Esophagus (tissue), 2 donors: ENCODE data around the gene HPCAL1. TPM values are rescaled to one million over a fixed set of nuclear protein-coding genes. Genes with fewer than 3 reads are reported as not detected.

Source experiments
- H3K27ac ChIP-seq, 2 donors: one replicate each; pipeline ENCODE4 v1.5.1; 2013; ENCODE audit warnings: low read depth in 2 of 2, mild to moderate bottlenecking in 2 of 2, inconsistent platforms in 1 of 2, low read length in 1 of 2, moderate library complexity in 1 of 2
- H3K27me3 ChIP-seq, 2 donors: one replicate each; pipeline ENCODE4 v1.6.1; 2013; ENCODE audit warnings: low read length in 2 of 2, control low read depth in 1 of 2, mild to moderate bottlenecking in 1 of 2; ENCODE audit not compliant: insufficient read depth in 2 of 2, control insufficient read depth in 1 of 2
- H3K36me3 ChIP-seq, 2 donors: one replicate each; pipeline ENCODE4 v1.6.1; 2013; ENCODE audit warnings: low read length in 1 of 2; ENCODE audit not compliant: control insufficient read depth in 2 of 2, insufficient read depth in 2 of 2
- H3K4me1 ChIP-seq, 2 donors: one replicate each; pipeline ENCODE4 v1.6.1; 2013; ENCODE audit warnings: low read length in 1 of 2; ENCODE audit not compliant: control insufficient read depth in 2 of 2, insufficient read depth in 2 of 2
- H3K4me3 ChIP-seq, 2 donors: one replicate each; pipeline ENCODE4 v1.5.1; 2013; ENCODE audit warnings: low read length in 2 of 2, mild to moderate bottlenecking in 2 of 2, low read depth in 1 of 2, moderate library complexity in 1 of 2
- H3K9me3 ChIP-seq, 2 donors: one replicate each; pipeline ENCODE4 v1.6.1; 2013; ENCODE audit warnings: mild to moderate bottlenecking in 2 of 2, low read depth in 1 of 2, low read length in 1 of 2, moderate library complexity in 1 of 2; ENCODE audit not compliant: control insufficient read depth in 2 of 2, insufficient read depth in 1 of 2
- WGBS, 2 donors: extraction: QIAGEN DNeasy Blood & Tissue Kit; methylation state at CpG; one replicate each; pipeline ENCODE4 v1.1.7; 2013; 5-methylcytosine and 5-hydroxymethylcytosine counted together
- polyA plus RNA-seq, 2 donors: library from polyadenylated mRNA; stranded (reverse); fragments of 200-250 nt; gene quantifications; one replicate each; pipeline ENCODE4 v1.2.3, GENCODE V29; 2013
- donor health status: healthy with polysubstance abuse.
- donor health status: Bipolar disorder and iron deficiency.

Gene HPCAL1
- polyA plus RNA-seq, 2 donors = 6.2 to 13.2 TPM

DNA sequence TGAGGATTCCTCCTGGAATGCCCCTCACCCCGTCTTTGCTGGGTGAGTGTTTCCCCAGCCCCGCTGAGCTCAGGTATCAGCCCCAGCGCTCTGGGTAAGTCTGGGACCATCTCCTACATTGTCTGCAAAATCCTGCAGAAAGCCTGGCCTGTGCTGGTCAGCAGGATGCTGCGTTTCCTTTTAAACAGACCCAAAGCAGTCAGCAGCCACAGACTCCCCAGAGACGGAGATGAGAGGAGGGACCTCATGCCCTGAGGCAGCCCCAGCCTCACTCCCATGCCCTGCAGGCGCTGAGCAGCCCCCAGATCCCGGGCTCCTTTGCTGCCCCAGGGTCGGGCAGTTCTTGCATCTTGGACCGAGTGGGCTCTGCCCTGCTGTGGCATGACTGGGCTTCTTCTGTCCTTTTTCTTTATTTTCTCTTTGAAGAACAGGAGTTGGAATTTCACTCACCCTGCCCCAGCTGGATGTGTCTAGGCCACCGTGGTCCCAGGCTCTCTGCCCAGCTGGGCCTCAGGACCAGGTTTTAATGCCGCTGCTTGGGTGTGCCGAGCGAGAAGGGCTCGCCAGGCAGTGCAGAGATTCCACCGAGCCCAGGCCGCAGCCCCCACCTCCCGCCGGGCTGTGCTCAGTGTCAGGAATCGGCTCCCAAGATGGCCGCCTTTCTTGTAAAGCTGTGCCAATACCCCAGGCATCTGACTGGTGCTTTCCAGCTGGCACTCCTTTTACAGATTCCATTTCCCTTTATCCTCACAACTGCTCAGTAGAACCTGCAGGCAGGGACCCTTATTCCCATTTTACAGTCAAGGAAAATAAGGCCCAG lies 101.8 kb downstream of the HPCAL1 start:
- no peak overlapping the region for H3K4me3 ChIP-seq
- no peaks in the 10 kb centered on the region for H3K27me3 ChIP-seq
- WGBS, 2 donors = 48 to 65% methylated on average over 20 of the region's 20 CpGs
- no peaks in the 10 kb centered on the region for H3K9me3 ChIP-seq
- peaks cover 10 to 38% of the 10 kb centered on the region in 2 donors for H3K4me1 ChIP-seq
- H3K27ac ChIP-seq = peak overlapping the region; percentile 36 to 79
- H3K36me3 ChIP-seq = no peaks in the 10 kb centered on the region

DNA sequence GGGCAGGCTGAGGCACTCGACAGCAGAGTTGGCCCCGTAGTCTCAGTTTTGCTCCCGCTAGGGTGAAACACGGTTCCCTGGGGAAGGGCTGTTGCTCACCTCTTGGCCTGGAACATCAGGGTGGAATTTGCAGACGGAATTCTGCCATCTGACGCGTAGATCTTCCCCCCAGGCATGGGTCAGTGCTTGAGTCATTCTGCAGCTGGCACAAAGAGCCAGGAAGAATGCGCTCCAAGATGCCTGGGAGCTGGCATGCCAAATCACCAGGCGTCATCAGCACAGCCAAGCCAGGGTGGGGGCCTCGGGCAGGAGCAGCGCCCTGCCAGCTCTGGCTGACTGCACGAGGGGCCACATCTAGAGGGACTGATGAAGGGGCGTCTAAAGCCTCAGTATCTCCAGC lies 102.7 kb downstream of the HPCAL1 start:
- Histone ChIP-seq H3K4me3 (no peak overlapping the region), H3K36me3 (no peaks in the 10 kb centered on the region), H3K27ac (peak overlapping the region; percentile 36 to 79), H3K4me1 (peaks cover 10 to 37% of the 10 kb centered on the region in 2 donors), H3K9me3 (no peaks in the 10 kb centered on the region), H3K27me3 (no peaks in the 10 kb centered on the region)
- 40 to 58% methylated on average over 13 of the region's 13 CpGs for WGBS, 2 donors

DNA sequence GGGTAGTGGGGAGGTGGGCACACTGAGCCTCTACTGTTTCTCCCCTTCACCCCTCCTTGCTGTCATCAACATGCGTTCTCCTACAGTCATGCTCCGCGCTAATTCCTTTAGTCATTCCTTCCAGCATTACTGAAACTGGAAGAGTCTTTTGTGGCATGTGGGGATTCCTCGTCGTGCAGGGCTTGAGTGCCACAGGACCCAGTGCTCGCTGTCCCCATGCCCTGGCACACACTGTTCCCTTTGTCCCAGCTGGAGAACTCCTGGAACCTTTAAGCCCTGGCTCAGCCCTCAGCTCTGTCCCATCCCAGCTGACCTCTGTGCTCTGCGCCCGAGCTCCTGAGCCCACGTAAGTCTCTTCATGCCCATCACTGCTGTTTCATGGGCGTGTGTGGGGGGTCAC lies 103.3 kb downstream of the HPCAL1 start:
- Histone ChIP-seq H3K36me3 (no peaks in the 10 kb centered on the region), H3K4me3 (no peak overlapping the region), H3K4me1 (peaks cover 11 to 36% of the 10 kb centered on the region in 2 donors), H3K27me3 (no peaks in the 10 kb centered on the region), H3K9me3 (no peaks in the 10 kb centered on the region), H3K27ac (peak overlapping the region; percentile 30 to 36)
- 66 to 81% methylated on average over 10 of the region's 10 CpGs for WGBS, 2 donors

DNA sequence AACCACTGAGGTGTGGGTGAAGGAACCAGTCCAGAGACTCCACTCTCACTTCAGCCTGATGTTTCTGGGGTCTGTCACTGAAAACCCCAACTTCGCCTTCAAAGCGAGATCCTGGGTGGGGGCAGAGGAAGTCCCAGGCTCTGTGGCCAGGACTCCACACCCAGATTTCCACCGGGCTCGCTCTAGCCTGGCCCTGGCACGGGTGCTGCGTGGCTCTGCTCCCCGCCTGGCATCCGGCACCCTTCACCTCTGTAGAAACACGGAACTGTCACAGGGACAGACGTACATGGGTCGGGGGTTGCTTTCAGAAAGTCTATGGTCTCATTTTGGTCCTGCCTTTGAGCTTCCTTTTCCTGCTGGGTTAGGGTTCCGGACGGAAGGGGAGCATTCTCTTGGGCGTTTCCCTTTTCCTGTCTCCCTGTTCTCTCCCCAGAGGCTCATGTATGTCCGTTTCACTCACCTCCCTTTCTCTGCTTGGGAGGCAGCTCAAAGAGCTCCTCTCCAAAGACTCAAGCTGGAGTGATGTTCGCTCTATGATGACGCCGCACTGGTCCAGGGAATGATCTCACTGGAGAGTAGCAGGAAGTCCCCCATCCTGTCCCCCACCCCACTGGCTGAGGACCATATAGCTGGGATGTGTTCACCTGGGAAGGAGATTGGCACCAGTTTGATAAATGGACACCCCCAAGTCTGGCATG lies 103.9 kb downstream of the HPCAL1 start:
- H3K27ac ChIP-seq = no peak overlapping the region
- peaks cover 12 to 34% of the 10 kb centered on the region in 2 donors for H3K4me1 ChIP-seq
- 78 to 82% methylated on average over 18 of the region's 18 CpGs for WGBS, 2 donors
- no peak overlapping the region for H3K4me3 ChIP-seq
- H3K36me3 ChIP-seq = no peaks in the 10 kb centered on the region
- no peaks in the 10 kb centered on the region for H3K9me3 ChIP-seq
- H3K27me3 ChIP-seq = no peaks in the 10 kb centered on the region

DNA sequence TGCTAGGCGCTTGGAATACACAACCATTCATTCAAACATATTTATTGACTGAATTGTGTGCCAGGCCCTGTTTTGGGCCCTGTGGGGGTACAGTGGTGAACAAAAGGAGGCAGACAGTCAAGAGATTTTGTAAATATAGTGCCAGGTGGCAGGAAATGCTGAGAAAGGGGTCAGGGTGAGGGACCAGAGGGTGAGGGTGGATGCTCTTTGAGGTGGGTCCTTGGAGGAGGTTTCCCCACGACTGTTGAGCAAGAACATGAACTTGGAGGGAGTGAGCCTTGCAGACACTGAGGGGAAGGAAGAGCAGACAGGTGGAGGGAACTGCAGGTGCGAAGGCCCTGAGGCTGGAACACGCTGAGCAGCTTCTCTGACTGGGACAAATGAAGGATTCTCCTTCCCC lies 104.7 kb downstream of the HPCAL1 start:
- H3K36me3 ChIP-seq = no peaks in the 10 kb centered on the region
- peak overlapping the region in 1 of 2 donors; percentile 87 for H3K27ac ChIP-seq
- peaks cover 12 to 33% of the 10 kb centered on the region in 2 donors for H3K4me1 ChIP-seq
- H3K9me3 ChIP-seq = no peaks in the 10 kb centered on the region
- no peaks in the 10 kb centered on the region for H3K27me3 ChIP-seq
- no peak overlapping the region for H3K4me3 ChIP-seq
- 70 to 77% methylated on average over 4 of the region's 4 CpGs for WGBS, 2 donors

DNA sequence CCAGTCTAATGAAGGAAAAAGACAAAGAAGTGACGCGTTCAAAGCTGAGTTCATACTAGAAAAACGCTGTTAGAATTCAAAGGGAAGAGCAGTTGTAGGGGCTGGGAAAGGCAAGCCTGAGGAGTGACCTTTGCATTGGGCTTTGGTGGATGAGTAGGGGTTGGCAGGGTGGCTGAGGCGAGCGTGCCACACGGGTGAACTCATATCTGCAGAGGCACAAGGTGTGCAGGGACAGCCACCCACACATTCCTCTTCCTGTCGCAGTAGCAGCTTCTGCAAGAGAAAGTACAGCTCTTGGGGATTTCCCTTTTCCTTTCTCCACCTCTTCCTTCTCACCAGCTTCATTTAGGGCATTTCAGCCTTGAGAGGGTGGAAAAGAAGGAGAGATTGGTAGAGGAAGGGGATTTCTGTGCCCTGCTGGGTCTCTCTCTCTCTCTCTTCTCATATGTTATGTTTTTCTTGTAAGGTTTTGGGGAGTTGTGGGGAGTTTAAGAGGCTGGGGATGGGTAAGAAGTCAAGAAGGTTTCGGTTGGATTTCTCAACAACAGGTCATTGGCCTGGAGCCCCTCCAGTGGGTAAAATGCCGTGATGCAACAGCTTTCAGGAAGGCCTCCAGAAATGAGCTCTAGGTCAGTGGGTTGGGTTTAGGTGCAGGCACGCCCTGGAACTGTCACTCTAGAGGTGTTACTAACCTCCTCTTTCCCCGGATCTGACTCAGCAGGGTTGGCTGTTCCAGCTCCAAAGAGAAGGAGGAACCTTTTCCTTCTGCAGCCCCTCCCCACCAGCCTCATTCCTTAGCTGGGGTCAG lies 105.3 kb downstream of the HPCAL1 start:
- Histone ChIP-seq H3K4me1 (peaks cover 12 to 33% of the 10 kb centered on the region in 2 donors), H3K4me3 (peak overlapping the region in 1 of 2 donors; percentile 4)
- 33 to 36% methylated on average over 11 of the region's 11 CpGs for WGBS, 2 donors

DNA sequence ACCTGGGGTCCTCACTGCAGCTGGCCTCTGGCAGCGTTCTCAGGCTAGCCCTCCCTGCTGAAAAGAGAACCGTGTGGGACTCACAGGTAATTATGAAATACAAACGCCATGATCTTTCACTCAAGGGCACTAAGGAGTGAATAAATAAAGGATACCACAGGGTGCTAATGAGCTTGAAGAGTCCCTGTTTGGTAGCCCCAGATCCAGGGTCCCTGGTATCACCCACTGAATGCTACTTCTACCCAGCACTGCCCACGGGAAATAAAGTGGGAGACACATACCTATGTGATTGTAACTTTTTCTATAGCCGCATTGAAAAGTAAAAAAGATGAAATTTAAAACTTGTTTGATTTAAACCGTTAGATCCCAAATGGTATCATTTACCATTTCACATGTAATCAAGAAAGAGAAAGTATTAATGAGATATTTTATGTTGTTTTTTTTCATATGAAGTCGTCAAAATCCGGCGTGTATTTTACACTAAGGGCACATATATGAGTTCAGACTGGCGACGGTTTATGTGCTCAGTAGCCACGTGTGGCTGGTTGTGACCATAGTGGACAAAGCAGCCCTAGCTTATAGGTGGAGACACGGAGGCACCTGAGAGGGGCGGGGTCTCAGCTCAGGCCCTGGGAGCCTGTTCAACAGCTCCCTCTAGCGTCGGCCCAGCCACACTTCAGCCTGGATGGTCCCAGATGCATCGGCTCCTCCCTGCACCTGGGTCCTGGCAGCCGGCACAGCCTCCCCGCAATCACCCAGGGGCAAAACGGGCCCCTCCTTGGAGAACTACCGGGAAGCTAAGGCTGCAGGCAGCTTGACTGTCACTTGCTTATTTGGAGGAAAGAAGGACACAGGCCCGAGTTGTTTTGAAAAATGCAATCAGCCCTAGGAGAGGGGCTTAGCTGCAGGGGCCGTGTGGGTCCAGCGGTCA lies 106.2 kb downstream of the HPCAL1 start:
- 18 to 20% methylated on average over 24 of the region's 24 CpGs for WGBS, 2 donors
- H3K4me1 ChIP-seq = peaks cover 12 to 33% of the 10 kb centered on the region in 2 donors
- H3K9me3 ChIP-seq = no peaks in the 10 kb centered on the region
- H3K27ac ChIP-seq = peak overlapping the region; percentile 64 to 92
- no peaks in the 10 kb centered on the region for H3K36me3 ChIP-seq
- H3K27me3 ChIP-seq = no peaks in the 10 kb centered on the region
- H3K4me3 ChIP-seq = peak overlapping the region in 1 of 2 donors; percentile 4

More for the DNA sequence above, 105.3 kb downstream of the HPCAL1 start:
- no peaks in the 10 kb centered on the region for H3K36me3 ChIP-seq
- peak overlapping the region; percentile 87 to 92 for H3K27ac ChIP-seq
- H3K9me3 ChIP-seq = no peaks in the 10 kb centered on the region
- no peaks in the 10 kb centered on the region for H3K27me3 ChIP-seq

DNA sequence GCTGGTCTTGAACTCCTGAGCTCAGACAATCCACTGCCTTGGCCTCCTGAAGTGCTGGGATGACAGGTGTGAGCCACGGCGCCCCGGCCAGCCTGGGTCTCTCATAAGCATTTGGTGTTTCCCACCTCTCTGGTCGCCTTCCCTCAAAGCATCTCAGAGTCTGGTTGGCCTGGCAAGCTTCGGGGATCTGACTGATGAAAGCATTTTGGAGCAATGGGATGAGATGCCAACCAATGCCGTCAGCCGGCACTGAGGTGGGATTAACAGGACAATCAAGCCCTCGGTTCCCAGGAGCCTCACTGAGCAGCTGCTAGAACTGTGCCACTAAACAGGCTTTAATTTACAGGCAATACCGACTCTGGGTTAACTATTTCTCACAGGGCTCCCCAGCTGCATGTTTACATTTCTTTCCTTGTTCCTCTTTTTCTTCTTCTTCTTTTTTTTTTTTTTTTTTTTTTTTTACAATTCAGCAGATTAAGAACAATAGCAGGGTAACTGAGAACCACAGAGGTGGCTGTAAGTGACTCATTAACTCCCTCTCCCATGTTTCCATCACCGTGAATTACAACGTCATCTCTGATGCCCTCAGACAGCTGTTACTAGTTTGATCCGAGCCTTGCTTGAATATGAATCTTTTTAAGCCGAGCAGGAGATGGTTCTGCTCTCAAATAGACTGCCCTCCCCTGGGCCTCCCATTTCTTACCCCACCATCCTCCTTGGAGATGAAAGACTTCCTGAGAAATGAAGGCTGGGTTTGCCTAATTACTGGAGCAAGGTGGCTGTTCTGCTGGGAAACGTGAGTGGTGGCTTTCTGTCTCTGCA lies 107.5 kb downstream of the HPCAL1 start:
- Histone ChIP-seq H3K36me3 (no peaks in the 10 kb centered on the region), H3K4me1 (peaks cover 4 to 23% of the 10 kb centered on the region in 2 donors), H3K9me3 (no peaks in the 10 kb centered on the region), H3K4me3 (no peak overlapping the region), H3K27ac (no peak overlapping the region), H3K27me3 (no peaks in the 10 kb centered on the region)
- 75 to 81% methylated on average over 14 of the region's 14 CpGs for WGBS, 2 donors
